PFSK-1 (cell line): Measurements from ENCODE around the gene SPTBN4.

Experiments
- FOXP2 ChIP-seq: optimal IDR thresholded peaks from 2 replicates; pipeline ENCODE3; 2011; ENCODE audit warnings: borderline replicate concordance, control low read depth, inconsistent platforms; ENCODE audit not compliant: insufficient read depth; ENCODE audit errors: extremely low read length, extremely low read depth
- POLR2AphosphoS5 ChIP-seq: IDR thresholded peaks from 2 replicates; pipeline ENCODE4 v1.6.1; 2012; ENCODE audit warnings: low read depth, mild to moderate bottlenecking, control low read depth, low read length, moderate library complexity
- REST ChIP-seq, 2 experiments: IDR thresholded peaks; 2 replicates each; pipeline versions ENCODE4 v1.6.1 to v1.8.0; 2011 to 2012; ENCODE audit warnings: low read depth in 2 of 2, low read length in 2 of 2, control low read depth in 1 of 2, inconsistent platforms in 1 of 2, mild to moderate bottlenecking in 1 of 2, moderate library complexity in 1 of 2; ENCODE audit not compliant: insufficient read depth in 1 of 2
- SIN3A ChIP-seq: IDR thresholded peaks from 2 replicates; pipeline ENCODE4 v1.6.1; 2012; ENCODE audit warnings: mild to moderate bottlenecking, low read length, moderate library complexity, borderline replicate concordance; ENCODE audit not compliant: insufficient read depth
- TAF1 ChIP-seq: IDR thresholded peaks from 2 replicates; pipeline ENCODE4 v1.6.1; 2012; ENCODE audit warnings: low read length, control low read depth, borderline replicate concordance; ENCODE audit not compliant: insufficient read depth

SPTBN4 gene

DNA sequence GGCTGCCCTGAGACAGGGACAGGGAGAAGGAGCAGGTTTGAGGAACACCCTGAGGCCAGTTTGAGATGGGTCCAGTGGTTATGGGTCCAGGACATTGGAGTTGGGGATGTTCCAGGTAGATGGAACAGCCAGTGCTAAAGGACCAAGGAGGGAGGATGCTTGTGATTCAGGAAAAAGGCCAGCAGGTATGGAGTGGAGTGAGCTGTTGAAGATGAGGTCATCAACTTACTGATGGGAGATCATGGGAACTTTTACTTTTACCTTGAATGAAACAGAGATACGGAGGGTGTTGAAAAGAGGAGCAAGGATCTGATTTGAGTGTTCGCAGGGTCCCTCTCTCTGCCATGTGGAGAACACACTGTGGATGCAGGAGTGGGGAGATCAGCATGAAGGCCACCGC lies 25.5 kb downstream of the SPTBN4 start:
- TF ChIP-seq FOXP2 (no peak), REST (IDR thresholded peaks at IDR 0.05; ENCODE audit: insufficient read depth in 1 of 2, low read depth in 2 of 2, low read length in 2 of 2) (no peak), SIN3A (no peak), TAF1 (no peak), POLR2AphosphoS5 (no peak)

- TF ChIP-seq FOXP2 = no peak
- TF ChIP-seq TAF1 = no peak
- TF ChIP-seq POLR2AphosphoS5 = no peak
- no peak for TF ChIP-seq REST (IDR thresholded peaks at IDR 0.05; ENCODE audit: insufficient read depth in 1 of 2, low read depth in 2 of 2, low read length in 2 of 2)
- no peak for TF ChIP-seq SIN3A
These were observed 27.0 kb downstream of the SPTBN4 start for GRCh38 chr19:40493778-40494177.

DNA sequence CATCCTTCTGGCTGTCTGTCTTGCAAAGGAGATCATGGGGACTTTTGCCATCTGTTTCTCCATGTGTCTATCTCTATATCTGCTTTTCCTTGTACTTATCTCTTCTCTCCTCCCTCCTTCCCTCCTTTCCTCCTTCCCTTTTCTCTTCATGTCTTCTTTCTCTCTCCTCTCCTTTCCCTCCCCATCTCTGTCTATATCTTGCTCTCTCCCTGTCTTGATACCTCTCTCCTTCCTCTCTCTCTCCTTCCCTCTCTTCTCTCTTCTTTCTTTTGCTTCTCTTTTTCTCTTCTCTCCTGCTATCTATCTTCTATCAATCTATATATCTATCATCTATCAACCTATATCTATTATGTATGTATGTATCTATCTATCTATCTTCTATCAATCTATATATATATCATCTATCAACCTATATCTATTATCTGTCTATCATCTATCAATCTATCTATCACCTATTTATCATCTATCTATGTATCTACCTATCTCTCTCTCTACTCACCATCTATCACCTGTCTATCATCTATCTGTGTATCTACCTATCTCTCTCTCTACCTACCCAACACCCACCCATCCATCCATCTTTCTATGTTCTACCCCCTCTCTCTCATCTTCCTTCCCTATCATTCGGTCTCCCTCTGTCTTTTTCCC lies 27.5 kb downstream of the SPTBN4 start:
- TF ChIP-seq FOXP2 (no peak), TAF1 (no peak), SIN3A (no peak), REST (IDR thresholded peaks at IDR 0.05; ENCODE audit: insufficient read depth in 1 of 2, low read depth in 2 of 2, low read length in 2 of 2) (no peak), POLR2AphosphoS5 (no peak)

DNA sequence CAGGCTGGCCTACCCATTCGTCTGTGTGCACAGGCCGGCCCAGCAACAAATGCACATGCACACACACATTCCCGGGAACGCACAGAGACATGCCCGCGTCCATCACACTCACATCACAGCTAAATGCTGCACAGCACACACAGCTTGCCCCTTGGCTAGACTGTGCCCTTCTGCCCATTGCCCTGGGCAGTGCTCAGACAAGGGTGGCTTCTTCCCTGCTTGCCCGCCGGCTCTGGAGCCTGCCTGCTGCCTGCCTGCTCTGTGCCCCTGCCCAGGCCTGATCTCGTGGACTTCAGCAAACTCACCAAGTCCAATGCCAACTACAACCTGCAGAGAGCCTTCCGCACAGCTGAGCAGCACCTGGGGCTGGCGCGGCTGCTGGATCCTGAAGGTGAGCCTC lies 30.4 kb downstream of the SPTBN4 start:
- TF ChIP-seq FOXP2 (no peak), TAF1 (no peak), REST (IDR thresholded peaks at IDR 0.05; ENCODE audit: insufficient read depth in 1 of 2, low read depth in 2 of 2, low read length in 2 of 2) (no peak), POLR2AphosphoS5 (no peak), SIN3A (no peak)
